HG02642 (cell line): ENCODE results near the gene DIP2C.
A peak's percentile ranks its signal among the peaks of the same experiment; 100 is the strongest.
"Not testable (repeated sequence)": the region's sequence is repeated elsewhere in the genome, so short reads cannot be mapped to it uniquely, and the experiment has no call there.

Experiments used
- ATAC-seq: cut with Tn5 transposase; IDR thresholded peaks from one replicate; pipeline ENCODE4 v1.9.1; 2021; ENCODE audit warnings: mild to moderate bottlenecking; ENCODE audit not compliant: unreplicated experiment, poor library complexity

Gene DIP2C

GRCh38 chr10:307659-308058 is 381.8 kb downstream of the DIP2C start:
- ATAC-seq, result no peak

GRCh38 chr10:306675-307185 is 382.7 kb downstream of the DIP2C start:
- no peak for ATAC-seq

- no peak for ATAC-seq
Observed at GRCh38 chr10:306007-306674, 383.3 kb downstream of the DIP2C start.

- ATAC-seq, result no peak
Observed at GRCh38 chr10:305034-305433, 384.4 kb downstream of the DIP2C start.

- ATAC-seq, result no peak
Observed at GRCh38 chr10:301536-301935, 387.9 kb downstream of the DIP2C start.

- ATAC-seq, result not testable (repeated sequence)
Observed at GRCh38 chr10:300580-300979, 388.9 kb downstream of the DIP2C start.

- peak; percentile 50 for ATAC-seq
Observed at GRCh38 chr10:299969-300368, 389.5 kb downstream of the DIP2C start.

GRCh38 chr10:299512-299911 is 390.0 kb downstream of the DIP2C start:
- ATAC-seq, result peak; percentile 48

GRCh38 chr10:298033-298432 is 391.4 kb downstream of the DIP2C start:
- no peak for ATAC-seq

- no peak for ATAC-seq
Observed at GRCh38 chr10:297567-297966, 391.9 kb downstream of the DIP2C start.

GRCh38 chr10:293636-294035 is 395.8 kb downstream of the DIP2C start:
- ATAC-seq, result no peak

GRCh38 chr10:290026-290725 is 399.3 kb downstream of the DIP2C start:
- no peak for ATAC-seq

GRCh38 chr10:289581-289980 is 399.9 kb downstream of the DIP2C start:
- no peak for ATAC-seq

GRCh38 chr10:288316-289200 is 400.9 kb downstream of the DIP2C start:
- ATAC-seq, result no peak

GRCh38 chr10:287814-288213 is 401.7 kb downstream of the DIP2C start:
- ATAC-seq, result no peak

GRCh38 chr10:287026-287709 is 402.3 kb downstream of the DIP2C start:
- ATAC-seq, result no peak

- ATAC-seq, result no peak
Observed at GRCh38 chr10:285216-285615, 404.3 kb downstream of the DIP2C start.

- ATAC-seq, result peak; percentile 88
Observed at GRCh38 chr10:283916-284356, 405.5 kb downstream of the DIP2C start.

- ATAC-seq, result no peak
Observed at GRCh38 chr10:283140-283479, 406.4 kb downstream of the DIP2C start.
